ENCODE measurements around the gene TTLL10. TPM values are rescaled to one million over a fixed set of nuclear protein-coding genes. Genes with fewer than 3 reads are reported as not detected.

TTLL10 gene
- total and polyA plus RNA-seq, 4 donors, result not detected

GRCh38 chr1:1185101-1185765 lies 11.6 kb downstream of the TTLL10 start:
- no peak overlapping the region for H3K27ac ChIP-seq (ENCODE audit: low read depth in 1 of 2, low read length in 2 of 2)
- no peak overlapping the region for H3K9ac ChIP-seq (ENCODE audit: low read depth in 1 of 2, low read length in 2 of 2)
- H3K4me1 ChIP-seq (ENCODE audit: control insufficient read depth in 4 of 4, insufficient read depth in 4 of 4, low read length in 3 of 4), result no peaks in the 10 kb centered on the region
- H3K4me3 ChIP-seq (ENCODE audit: low read depth in 1 of 3, low read length in 3 of 3), result no peak overlapping the region
- H3K27me3 ChIP-seq (ENCODE audit: control insufficient read depth in 4 of 4, insufficient read depth in 4 of 4, low read length in 3 of 4), result no peaks in the 10 kb centered on the region
- no peaks in the 10 kb centered on the region for H3K36me3 ChIP-seq (ENCODE audit: control insufficient read depth in 4 of 4, insufficient read depth in 3 of 4, low read depth in 1 of 4, low read length in 3 of 4)
- TF ChIP-seq NR2F2 (IDR thresholded peaks at IDR 0.05) (no peak), JUND (IDR thresholded peaks at IDR 0.05) (no peak), RAD21 (IDR thresholded peaks at IDR 0.05) (no peak), RXRA (IDR thresholded peaks at IDR 0.05) (no peak)
- DNase-seq (ENCODE audit: low spot score), result no peak
- WGBS, result 90% methylated on average over 31 of the region's 31 CpGs
- no peaks in the 10 kb centered on the region for H3K9me3 ChIP-seq (ENCODE audit: control insufficient read depth in 4 of 4, low read length in 3 of 4)

- Histone ChIP-seq H3K9ac (ENCODE audit: low read depth in 1 of 2, low read length in 2 of 2) (no peak overlapping the region), H3K4me3 (ENCODE audit: low read depth in 1 of 3, low read length in 3 of 3) (no peak overlapping the region), H3K36me3 (ENCODE audit: control insufficient read depth in 4 of 4, insufficient read depth in 3 of 4, low read depth in 1 of 4, low read length in 3 of 4) (no peaks in the 10 kb centered on the region), H3K27me3 (ENCODE audit: control insufficient read depth in 4 of 4, insufficient read depth in 4 of 4, low read length in 3 of 4) (no peaks in the 10 kb centered on the region), H3K27ac (ENCODE audit: low read depth in 1 of 2, low read length in 2 of 2) (no peak overlapping the region), H3K9me3 (ENCODE audit: control insufficient read depth in 4 of 4, low read length in 3 of 4) (no peaks in the 10 kb centered on the region), H3K4me1 (ENCODE audit: control insufficient read depth in 4 of 4, insufficient read depth in 4 of 4, low read length in 3 of 4) (no peaks in the 10 kb centered on the region)
- DNase-seq (ENCODE audit: low spot score), result no peak
- no peak for TF ChIP-seq NR2F2 (IDR thresholded peaks at IDR 0.05)
- no peak for TF ChIP-seq HNF4A (conservative IDR thresholded peaks at IDR 0.05)
- no peak for TF ChIP-seq SP1 (IDR thresholded peaks at IDR 0.05)
- no peak for TF ChIP-seq HNF4G (IDR thresholded peaks at IDR 0.05)
- TF ChIP-seq FOXA2 (IDR thresholded peaks at IDR 0.05), result no peak
- no peak for TF ChIP-seq JUND (IDR thresholded peaks at IDR 0.05)
- no peak for TF ChIP-seq YY1 (IDR thresholded peaks at IDR 0.05)
- TF ChIP-seq EGR1 (IDR thresholded peaks at IDR 0.05; ENCODE audit: low read depth in 2 of 2), result no peak
- TF ChIP-seq CTCF (IDR thresholded peaks at IDR 0.05; ENCODE audit: low read depth, low read length, missing input control), result no peak
- TF ChIP-seq FOXA1 (IDR thresholded peaks at IDR 0.05), result no peak
- TF ChIP-seq RAD21 (IDR thresholded peaks at IDR 0.05), result no peak
These were observed 14.3 kb downstream of the TTLL10 start for GRCh38 chr1:1187938-1188337.

GRCh38 chr1:1189111-1189510 lies 15.4 kb downstream of the TTLL10 start:
- Histone ChIP-seq H3K27ac (ENCODE audit: low read depth in 1 of 2, low read length in 2 of 2) (no peak overlapping the region), H3K27me3 (ENCODE audit: control insufficient read depth in 4 of 4, insufficient read depth in 4 of 4, low read length in 3 of 4) (no peaks in the 10 kb centered on the region), H3K9me3 (ENCODE audit: control insufficient read depth in 4 of 4, low read length in 3 of 4) (no peaks in the 10 kb centered on the region), H3K36me3 (ENCODE audit: control insufficient read depth in 4 of 4, insufficient read depth in 3 of 4, low read depth in 1 of 4, low read length in 3 of 4) (no peaks in the 10 kb centered on the region), H3K9ac (ENCODE audit: low read depth in 1 of 2, low read length in 2 of 2) (no peak overlapping the region), H3K4me1 (ENCODE audit: control insufficient read depth in 4 of 4, insufficient read depth in 4 of 4, low read length in 3 of 4) (no peaks in the 10 kb centered on the region), H3K4me3 (ENCODE audit: low read depth in 1 of 3, low read length in 3 of 3) (no peak overlapping the region)
- WGBS, result 77% methylated on average over 5 of the region's 5 CpGs
- TF ChIP-seq HNF4G (IDR thresholded peaks at IDR 0.05) (no peak), MAX (IDR thresholded peaks at IDR 0.05) (no peak), REST (IDR thresholded peaks at IDR 0.05) (no peak), YY1 (IDR thresholded peaks at IDR 0.05) (no peak), FOXA2 (IDR thresholded peaks at IDR 0.05) (no peak), JUND (IDR thresholded peaks at IDR 0.05) (no peak), FOXA1 (IDR thresholded peaks at IDR 0.05) (no peak)
- no peak for DNase-seq (ENCODE audit: low spot score)

Data from liver (tissue), 9 donors.